HepG2 (cell line): ENCODE measurements around the gene FCMR. TPM values are rescaled to one million over a fixed set of nuclear protein-coding genes. Genes with fewer than 3 reads are reported as not detected.

Source experiments
- ATAC-seq: fragments of 200-7000 bp; cut with Tn5 transposase; 3 replicates; pipeline ENCODE4 v1.9.1; 2020; ENCODE audit warnings: mild to moderate bottlenecking, moderate library complexity
- BruUV-seq: library from RNA; stranded (reverse); fragments of 400-500 nt; replicated peaks from 2 replicates; lab custom pipeline; 2021; lab: Mats Ljungman, UMichigan
- CTCF ChIA-PET: fragments of 300-600 bp; formaldehyde crosslinking; extraction: SDS; loops from one replicate; lab custom pipeline; 2021; ENCODE audit warnings: low total read pairs, inconsistent platforms, low intra/inter-chr PET ratio; lab: Yijun Ruan, JAX
- POLR2A ChIA-PET: fragments of 350-600 bp; sonication (Branson Sonifier 250); formaldehyde crosslinking; loops from one replicate; lab custom pipeline; 2020; ENCODE audit warnings: antibody characterized with exemption, inconsistent platforms; lab: Yijun Ruan, JAX
- DNase-seq: peaks from one replicate; pipeline ENCODE4 v3.0.0-alpha.2; 2015; ENCODE audit warnings: low spot score
- FAIRE-seq: peaks from 3 replicates; lab custom pipeline; 2011; peaks lifted over from hg19 to GRCh38; lab: Jason Lieb, UNC
- H2AFZ ChIP-seq: one replicate; pipeline ENCODE4 v1.6.1; 2011; ENCODE audit warnings: low read length, inconsistent platforms
- H3K27ac ChIP-seq: fragments of 300-600 bp; 3 replicates; pipeline ENCODE4 v1.8.0; 2011; ENCODE audit warnings: mixed run types, mild to moderate bottlenecking, mixed read lengths, low read length, inconsistent platforms; ENCODE audit not compliant: insufficient read depth; ENCODE audit errors: extremely low read length
- H3K27me3 ChIP-seq, 2 experiments: fragments of 200-600 bp in 1 of 2; 2 replicates in 1 of 2; 3 replicates in 1 of 2; pipeline versions ENCODE4 v1.6.0 to v1.8.0; 2011; ENCODE audit warnings: low read length in 2 of 2, mild to moderate bottlenecking in 2 of 2, moderate library complexity in 2 of 2, inconsistent platforms in 1 of 2; ENCODE audit not compliant: insufficient read depth in 2 of 2, control insufficient read depth in 1 of 2
- H3K36me3 ChIP-seq, 2 experiments: fragments of 200-600 bp in 1 of 2; replicated peaks in 1 of 2; 2 replicates in 1 of 2; 3 replicates in 1 of 2; pipeline versions ENCODE4 v1.5.1 to v1.8.0; 2011; ENCODE audit warnings: low read length in 2 of 2, inconsistent platforms in 1 of 2; ENCODE audit not compliant: insufficient read depth in 2 of 2, control insufficient read depth in 1 of 2
- H3K4me1 ChIP-seq: 2 replicates; pipeline ENCODE4 v1.5.1; 2012; ENCODE audit warnings: low read length, inconsistent platforms; ENCODE audit not compliant: insufficient read depth
- H3K4me2 ChIP-seq: 2 replicates; pipeline ENCODE4 v1.6.0; 2011; ENCODE audit warnings: low read depth, low read length, inconsistent platforms
- H3K4me3 ChIP-seq, 3 experiments: fragments of 200-600 bp in 1 of 3; sonication (generic), shearing (Covaris generic) in 1 of 3; replicated peaks in 1 of 3; 2 replicates each; pipeline ENCODE4 v1.5.1; 2011 to 2016; ENCODE audit warnings: low read length in 3 of 3, inconsistent platforms in 2 of 3, low read depth in 2 of 3, mild to moderate bottlenecking in 2 of 3, control low read depth in 1 of 3, mixed read lengths in 1 of 3; ENCODE audit not compliant: insufficient read depth in 1 of 3
- H3K79me2 ChIP-seq: one replicate; pipeline ENCODE4 v1.6.1; 2011; ENCODE audit warnings: low read length, inconsistent platforms; ENCODE audit not compliant: insufficient read depth
- H3K9ac ChIP-seq: 2 replicates; pipeline ENCODE4 v1.6.0; 2011; ENCODE audit warnings: mild to moderate bottlenecking, low read depth, low read length, inconsistent platforms; ENCODE audit not compliant: insufficient read depth
- H3K9me3 ChIP-seq: 2 replicates; pipeline ENCODE4 v1.5.1; 2012; ENCODE audit warnings: mild to moderate bottlenecking, low read length
- H4K20me1 ChIP-seq: 2 replicates; pipeline ENCODE4 v1.6.0; 2011; ENCODE audit warnings: inconsistent platforms, mild to moderate bottlenecking, low read length, moderate library complexity; ENCODE audit not compliant: insufficient read depth
- CHD4 ChIP-seq: fragments of 200-600 bp; sonication (generic); IDR thresholded peaks from 2 replicates; pipeline ENCODE4 v1.7.0; 2017; ENCODE audit warnings: mild to moderate bottlenecking, low read length, borderline replicate concordance
- ISX ChIP-seq: sonication (generic); formaldehyde crosslinking; conservative IDR thresholded peaks from 2 replicates; pipeline ENCODE4 v1.5.0; 2020; ENCODE audit warnings: missing genetic modification reagents
- MAFF ChIP-seq: IDR thresholded peaks from 2 replicates; pipeline ENCODE4 v1.6.1; 2011; ENCODE audit warnings: low read depth, low read length, improper control_type of control experiment
- MAFK ChIP-seq, 2 experiments: IDR thresholded peaks in 1 of 2; conservative IDR thresholded peaks in 1 of 2; 2 replicates each; pipeline ENCODE4 v1.6.1; 2011; ENCODE audit warnings: improper control_type of control experiment in 2 of 2, low read length in 2 of 2
- MXD1 ChIP-seq: sonication (generic); formaldehyde crosslinking; IDR thresholded peaks from 2 replicates; pipeline ENCODE4 v1.4.0; 2020; ENCODE audit warnings: mild to moderate bottlenecking, missing genetic modification reagents
- PBX3 ChIP-seq: sonication (generic); formaldehyde crosslinking; IDR thresholded peaks from 2 replicates; pipeline ENCODE4 v1.8.1; 2023; ENCODE audit warnings: missing genetic modification reagents, inconsistent platforms, borderline replicate concordance
- SMYD3 ChIP-seq: sonication (generic); formaldehyde crosslinking; IDR thresholded peaks from 2 replicates; pipeline ENCODE4 v1.8.1; 2023; ENCODE audit warnings: mild to moderate bottlenecking, missing genetic modification reagents
- ZNF275 ChIP-seq: sonication (generic); formaldehyde crosslinking; IDR thresholded peaks from 2 replicates; pipeline ENCODE4 v1.8.0; 2022; ENCODE audit warnings: missing genetic modification reagents, mild to moderate bottlenecking, inconsistent platforms, borderline replicate concordance
- ZNF556 ChIP-seq: sonication (generic); formaldehyde crosslinking; IDR thresholded peaks from 2 replicates; pipeline ENCODE4 v1.4.0; 2020; ENCODE audit warnings: mild to moderate bottlenecking, missing genetic modification reagents, borderline replicate concordance
- ZNF564 ChIP-seq: sonication (generic); formaldehyde crosslinking; IDR thresholded peaks from 2 replicates; pipeline ENCODE4 v1.8.1; 2023; ENCODE audit warnings: mild to moderate bottlenecking, missing genetic modification reagents
- ZNF652 ChIP-seq: IDR thresholded peaks from 2 replicates; pipeline ENCODE4 v1.6.1; 2016; ENCODE audit warnings: low read depth, borderline replicate concordance
- ZXDC ChIP-seq: sonication (generic); formaldehyde crosslinking; IDR thresholded peaks from 2 replicates; pipeline ENCODE4 v1.5.0; 2020; ENCODE audit warnings: mild to moderate bottlenecking, missing genetic modification reagents
- WGBS: methylation state at CpG from one replicate; pipeline ENCODE4 v1.1.6; 2017; ENCODE audit warnings: low lambda C conversion rate; 5-methylcytosine and 5-hydroxymethylcytosine counted together
- in situ Hi-C: cut with HindIII; loops from 2 replicates; pipeline ENCODE4 v1.10.0; 2017; ENCODE audit warnings: low pct_unique_long_range_greater_than_20kb; ENCODE audit not compliant: extremely low pct_ligation_motif_present
- intact Hi-C: fragments of 100-400 bp; cut with micrococcal nuclease; formaldehyde crosslinking; loops from one replicate; pipeline ENCODE4 v1.10.0; 2022; ENCODE audit not compliant: unreplicated experiment
- polyA plus RNA-seq, 8 experiments: library from polyadenylated mRNA; depleted of rRNA in 3 of 8; stranded (reverse) in 7 of 8; unstranded in 1 of 8; fragments of >200 nt; fragmentation: Illumina TruSeq in 4 of 8; extraction: Trizol in 4 of 8; gene quantifications; 2 replicates each; pipeline versions ENCODE4 v1.2.1 to v1.2.3, GENCODE V29; 2011 to 2016; ENCODE audit warnings: low read depth in 4 of 8, missing spikeins in 1 of 8, mixed read lengths in 1 of 8; ENCODE audit not compliant: insufficient read depth in 1 of 8
- total RNA-seq, 5 experiments: library from RNA; depleted of rRNA; stranded (reverse); fragments of >200 nt; fragmentation: Illumina TruSeq; extraction: Trizol; gene quantifications; 2 replicates each; pipeline ENCODE4 v1.2.3, GENCODE V29; 2016; ENCODE audit warnings: low read depth in 1 of 5

The FCMR gene
- total and polyA plus RNA-seq, 2 of the 13 experiments (the other 11 are each of a cell fraction or from before 2014, with no cell fraction given) = not detected

- CTCF ChIA-PET = no interaction called here
- Histone ChIP-seq H3K36me3 (no peaks in the 10 kb centered on the region), H4K20me1 (no peaks in the 10 kb centered on the region), H3K27me3 (no peaks in the 10 kb centered on the region; a peak in 1 of 5 replicates), H3K9me3 (peaks cover 26% of the 10 kb centered on the region), H3K4me1 (no peaks in the 10 kb centered on the region), H3K4me3 (no peak overlapping the region), H3K9ac (no peak overlapping the region), H2AFZ (no peak overlapping the region), H3K27ac (no peak overlapping the region), H3K4me2 (no peak overlapping the region), H3K79me2 (no peaks in the 10 kb centered on the region)
- FAIRE-seq = no peak
- under 1% methylated on average over 3 of the region's 3 CpGs for WGBS
- no peak for DNase-seq
- peak; percentile 92 for TF ChIP-seq MAFF
- peak; percentile 88 to 92 for TF ChIP-seq MAFK (conservative IDR thresholded peaks at IDR 0.05 in 1 of 2, IDR thresholded peaks at IDR 0.05 in 1 of 2; ENCODE audit: low read length in 2 of 2)
- TF ChIP-seq ZNF652 = no peak
- in situ Hi-C loops = no loop called here
- POLR2A ChIA-PET = no interaction called here
- no TSS peak for BruUV-seq
- intact Hi-C loops = no loop called here
- no peak for ATAC-seq
Observed at GRCh38 chr1:206875752-206876377, 45.9 kb downstream of the FCMR start.

GRCh38 chr1:206873603-206874188, 48.0 kb downstream of the FCMR start:
- intact Hi-C loops (no loop called here), in situ Hi-C loops (no loop called here)
- no peaks in the 10 kb centered on the region for H3K27me3 ChIP-seq
- no peak for DNase-seq
- no peak overlapping the region for H3K9ac ChIP-seq
- WGBS = 6% methylated on average over 3 of the region's 3 CpGs
- no peaks in the 10 kb centered on the region for H3K36me3 ChIP-seq
- no TSS peak for BruUV-seq
- CTCF ChIA-PET = no interaction called here
- no peak for ATAC-seq
- no peaks in the 10 kb centered on the region for H4K20me1 ChIP-seq
- H3K79me2 ChIP-seq = no peaks in the 10 kb centered on the region
- H3K4me2 ChIP-seq = no peak overlapping the region
- H3K9me3 ChIP-seq = peaks cover 17% of the 10 kb centered on the region
- H3K27ac ChIP-seq = no peak overlapping the region
- no peaks in the 10 kb centered on the region for H3K4me1 ChIP-seq
- no peak for FAIRE-seq
- no peak overlapping the region for H3K4me3 ChIP-seq
- no peak overlapping the region for H2AFZ ChIP-seq
- POLR2A ChIA-PET = no interaction called here
- TF ChIP-seq MXD1 (CRISPR knock-in tag) (no peak), PBX3 (CRISPR knock-in tag) (no peak), ZNF564 (CRISPR knock-in tag) (no peak), ZNF556 (CRISPR knock-in tag) (no peak), SMYD3 (CRISPR knock-in tag) (no peak), CHD4 (no peak), ZNF275 (CRISPR knock-in tag) (no peak), ISX (CRISPR knock-in tag) (no peak), ZXDC (no peak)
